ENCODE measurements around the gene PRDM12.

PRDM12 gene

DNA sequence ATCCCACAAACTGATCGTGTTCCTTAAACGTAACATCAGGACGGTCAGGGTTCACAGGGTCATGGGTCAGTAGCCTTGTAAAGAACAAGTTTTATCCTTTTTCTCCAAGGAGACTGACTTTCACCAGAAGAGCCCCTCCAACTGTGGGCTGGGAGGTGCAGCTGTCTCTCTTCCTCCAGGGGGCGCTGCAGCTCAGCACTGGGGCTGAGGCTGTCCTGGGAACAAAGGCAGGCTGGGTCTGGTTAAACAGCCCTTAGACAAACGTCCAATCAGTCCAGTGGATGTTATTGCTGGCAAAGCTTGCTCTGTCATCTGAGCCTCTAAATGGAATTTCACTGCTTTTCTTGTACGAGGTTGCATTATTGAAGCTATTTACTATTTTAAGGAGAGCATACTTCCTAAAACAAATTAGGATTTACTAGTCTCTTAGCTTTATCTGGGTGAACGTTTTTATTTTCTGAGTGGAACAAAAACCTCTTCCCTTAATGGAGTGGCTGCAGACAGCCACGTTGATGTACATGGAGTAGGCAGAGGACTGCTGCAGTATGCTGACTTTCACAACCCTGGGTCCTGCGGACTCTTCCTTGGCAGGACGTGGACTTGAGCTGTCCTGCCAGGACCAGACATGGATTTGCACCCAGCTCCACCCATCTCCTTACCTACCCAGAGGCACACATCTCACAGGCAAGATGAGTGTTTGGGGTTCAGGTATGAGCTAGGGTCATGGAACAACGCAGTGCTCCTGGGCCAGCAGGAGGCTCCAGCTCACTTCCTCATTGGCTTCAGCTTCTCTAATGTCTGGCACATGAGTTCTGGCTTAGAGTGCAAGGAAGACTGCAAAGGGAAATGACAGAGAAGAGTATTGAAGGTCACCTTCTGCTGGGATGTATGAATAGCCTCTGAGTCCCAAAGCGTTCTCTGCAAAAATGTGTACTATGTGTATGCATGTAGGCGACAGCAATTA lies 36.9 kb downstream of the PRDM12 start:
- TF ChIP-seq GATA3 (IDR thresholded peaks at IDR 0.05; ENCODE audit: low read depth, low read length) (no peak), GATA2 (IDR thresholded peaks at IDR 0.05; ENCODE audit: low read depth, low read length) (no peak)

DNA sequence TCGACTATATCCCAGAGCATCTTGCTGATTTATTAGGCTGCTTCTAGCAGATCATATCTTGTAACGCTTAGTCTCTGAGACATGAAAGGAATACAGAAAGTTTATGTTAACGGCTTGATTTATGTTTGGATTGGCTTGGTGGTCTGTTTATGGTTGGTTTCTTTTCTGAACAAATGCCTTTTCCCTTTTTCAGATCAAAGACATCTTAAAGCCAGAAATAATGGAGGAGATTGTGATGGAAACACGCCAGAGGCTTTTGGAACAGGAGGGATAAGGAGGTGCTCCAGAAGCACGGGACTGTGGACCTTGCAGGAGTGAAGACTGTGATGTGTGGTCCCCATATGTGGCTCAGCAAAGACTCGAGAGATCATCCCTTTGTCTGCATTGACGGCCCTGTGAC lies 39.1 kb downstream of the PRDM12 start:
- TF ChIP-seq GATA2 (IDR thresholded peaks at IDR 0.05; ENCODE audit: low read depth, low read length) (no peak), GATA3 (IDR thresholded peaks at IDR 0.05; ENCODE audit: low read depth, low read length) (no peak)

DNA sequence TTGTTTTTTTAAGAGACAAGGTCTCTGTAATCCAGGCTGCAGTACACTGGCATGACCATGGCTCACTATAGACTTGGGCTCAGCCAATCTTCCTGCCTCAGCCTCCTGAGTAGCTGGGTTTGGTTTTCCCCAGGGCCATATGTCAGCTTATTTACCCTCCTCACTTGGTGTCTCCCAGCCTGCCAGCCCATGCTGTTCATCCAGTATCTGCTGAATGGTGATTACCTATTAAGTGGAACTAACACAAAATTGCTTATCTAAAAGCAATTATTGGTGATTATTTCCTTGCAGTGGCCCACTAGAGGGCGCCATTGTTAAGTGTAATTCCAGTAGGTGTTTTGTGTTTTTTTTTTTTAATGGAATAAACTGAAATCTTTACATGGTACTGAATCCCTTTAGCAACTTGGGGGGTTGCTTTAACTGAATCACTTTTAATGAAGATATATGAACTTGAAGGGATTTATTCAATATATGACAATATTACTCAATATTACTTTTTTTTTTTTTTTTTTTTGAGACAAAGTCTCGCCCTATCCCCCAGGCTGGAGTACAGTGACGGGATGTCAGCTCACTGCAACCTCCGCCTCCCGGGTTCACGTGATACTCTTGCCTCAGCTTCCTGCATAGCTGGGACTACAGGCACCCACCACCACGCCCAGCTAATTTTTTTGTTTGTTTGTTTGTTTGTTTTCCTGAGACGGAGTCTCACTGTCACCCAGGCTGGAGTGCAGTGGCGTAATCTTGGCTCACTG lies 43.0 kb downstream of the PRDM12 start:
- TF ChIP-seq GATA3 (IDR thresholded peaks at IDR 0.05; ENCODE audit: low read depth, low read length): no peak
- TF ChIP-seq GATA2 (IDR thresholded peaks at IDR 0.05; ENCODE audit: low read depth, low read length): 0 out of 2 replicates have a peak, but pooled peaks have one; percentile 7

DNA sequence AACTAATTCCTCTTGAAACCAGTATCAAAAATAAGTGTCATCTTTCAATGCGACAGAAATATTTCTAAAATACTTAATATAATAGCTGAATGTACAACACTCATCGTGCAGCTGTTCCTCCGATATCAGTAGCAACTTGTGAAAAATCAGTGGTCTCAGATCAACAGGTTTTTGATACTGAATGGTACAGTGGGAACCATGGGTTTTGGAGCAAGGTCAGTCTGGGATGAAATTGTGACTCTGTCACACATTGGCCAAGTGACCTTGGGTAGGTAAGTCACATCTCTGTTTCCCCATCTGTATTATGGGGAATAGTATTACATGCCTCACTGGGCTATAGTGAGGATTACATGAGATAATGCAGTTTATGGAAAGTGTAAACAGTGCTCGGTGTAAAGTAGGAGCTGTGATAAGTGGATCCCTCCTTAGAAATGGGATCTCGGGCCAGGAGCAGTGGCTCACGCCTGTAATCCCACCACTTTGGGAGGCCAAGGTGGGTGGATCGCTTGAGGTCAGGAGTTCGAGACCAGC lies 46.5 kb downstream of the PRDM12 start:
- TF ChIP-seq GATA3 (IDR thresholded peaks at IDR 0.05; ENCODE audit: low read depth, low read length) (no peak), GATA2 (IDR thresholded peaks at IDR 0.05; ENCODE audit: low read depth, low read length) (no peak)

DNA sequence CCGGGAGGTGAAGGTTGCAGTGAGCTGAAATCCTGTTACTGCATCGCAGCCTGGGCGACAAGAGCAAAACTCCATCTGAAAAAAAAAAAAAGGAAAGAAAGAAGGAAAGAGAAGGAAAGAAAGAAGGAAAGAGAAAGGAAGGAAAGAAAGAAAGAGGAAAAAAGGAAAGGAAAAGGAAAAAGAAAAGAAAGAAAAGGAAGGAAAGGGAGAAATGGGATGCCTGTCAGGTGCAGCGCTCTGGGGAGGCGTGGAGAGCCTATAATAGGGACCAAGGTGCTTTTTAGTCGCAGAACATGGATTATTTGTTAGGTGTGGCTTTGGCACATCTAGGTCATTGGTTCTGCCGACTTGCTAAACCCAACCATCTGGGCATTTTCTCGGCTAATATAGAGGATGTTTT lies 47.1 kb downstream of the PRDM12 start:
- no peak for TF ChIP-seq GATA3 (IDR thresholded peaks at IDR 0.05; ENCODE audit: low read depth, low read length)
- no peak for TF ChIP-seq GATA2 (IDR thresholded peaks at IDR 0.05; ENCODE audit: low read depth, low read length)

DNA sequence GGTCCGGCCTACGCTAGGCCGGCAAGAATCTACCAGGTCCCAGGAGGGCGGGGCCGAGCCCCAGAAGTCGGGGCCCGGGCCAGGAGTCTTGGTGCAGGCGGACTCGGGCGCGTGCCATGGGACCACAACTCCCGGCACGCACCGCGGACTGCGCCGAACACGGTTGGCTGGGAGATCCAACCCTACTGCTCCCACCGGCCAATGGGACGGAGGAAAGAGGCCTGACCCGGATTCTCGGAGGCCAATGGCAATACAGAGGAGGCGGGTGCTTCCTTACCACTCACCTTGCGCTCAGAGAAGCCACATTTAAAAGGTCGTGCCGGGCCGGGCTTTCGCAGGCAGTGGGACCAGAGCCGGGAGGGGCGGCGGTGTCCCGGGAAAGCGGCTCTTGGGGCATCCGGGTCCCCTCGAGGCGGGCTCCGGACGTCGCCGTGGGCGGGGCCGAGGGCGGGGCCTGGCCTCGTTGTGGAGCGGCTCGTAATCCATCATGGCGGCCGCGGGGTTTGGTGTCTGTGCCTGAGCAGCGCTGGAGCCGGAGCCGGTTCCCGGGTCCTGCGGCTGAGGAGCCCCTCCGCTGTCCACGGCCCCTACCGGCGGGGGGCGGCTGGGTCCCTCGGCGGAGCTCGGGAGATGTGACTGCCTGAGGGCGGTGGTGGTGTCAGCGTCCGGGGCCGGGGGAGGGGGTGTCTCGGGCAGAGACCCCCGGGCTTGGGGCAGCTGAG lies 48.3 kb downstream of the PRDM12 start:
- TF ChIP-seq GATA3 (IDR thresholded peaks at IDR 0.05; ENCODE audit: low read depth, low read length) (no peak), GATA2 (IDR thresholded peaks at IDR 0.05; ENCODE audit: low read depth, low read length) (no peak)

DNA sequence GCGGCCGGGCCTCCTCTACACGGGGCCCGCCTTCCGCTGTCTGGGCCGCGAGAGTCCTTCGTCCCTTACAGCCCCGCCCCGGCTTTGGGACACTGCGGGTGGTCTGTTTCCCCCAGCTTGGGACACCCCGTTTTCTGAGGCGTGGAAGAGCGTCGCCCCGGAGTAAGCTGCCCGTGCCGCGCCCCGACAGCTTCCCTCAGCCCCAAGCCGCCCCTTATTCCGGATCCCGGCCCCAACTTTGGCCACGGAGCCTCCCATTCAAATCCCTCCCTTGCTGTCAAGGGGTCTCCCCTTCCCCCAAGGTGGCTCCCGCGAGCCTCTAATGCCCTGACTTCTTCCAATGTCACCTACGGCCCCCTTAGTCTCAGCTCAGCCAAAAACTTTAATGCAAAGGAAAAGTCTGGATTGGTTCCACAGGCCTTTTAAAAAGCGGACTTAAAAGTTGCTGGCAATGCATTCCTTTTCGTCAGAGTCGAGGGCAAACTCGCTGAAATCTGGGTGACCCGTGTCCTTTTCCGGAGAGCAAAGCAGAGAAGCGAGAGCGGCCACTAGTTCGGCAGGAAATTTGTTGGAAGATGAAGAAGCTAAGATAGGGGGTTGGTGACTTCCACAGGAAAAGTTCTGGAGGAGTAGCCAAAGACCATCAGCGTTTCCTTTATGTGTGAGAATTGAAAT lies 49.0 kb downstream of the PRDM12 start:
- TF ChIP-seq GATA2 (IDR thresholded peaks at IDR 0.05; ENCODE audit: low read depth, low read length): no peak
- TF ChIP-seq GATA3 (IDR thresholded peaks at IDR 0.05; ENCODE audit: low read depth, low read length): no peak

DNA sequence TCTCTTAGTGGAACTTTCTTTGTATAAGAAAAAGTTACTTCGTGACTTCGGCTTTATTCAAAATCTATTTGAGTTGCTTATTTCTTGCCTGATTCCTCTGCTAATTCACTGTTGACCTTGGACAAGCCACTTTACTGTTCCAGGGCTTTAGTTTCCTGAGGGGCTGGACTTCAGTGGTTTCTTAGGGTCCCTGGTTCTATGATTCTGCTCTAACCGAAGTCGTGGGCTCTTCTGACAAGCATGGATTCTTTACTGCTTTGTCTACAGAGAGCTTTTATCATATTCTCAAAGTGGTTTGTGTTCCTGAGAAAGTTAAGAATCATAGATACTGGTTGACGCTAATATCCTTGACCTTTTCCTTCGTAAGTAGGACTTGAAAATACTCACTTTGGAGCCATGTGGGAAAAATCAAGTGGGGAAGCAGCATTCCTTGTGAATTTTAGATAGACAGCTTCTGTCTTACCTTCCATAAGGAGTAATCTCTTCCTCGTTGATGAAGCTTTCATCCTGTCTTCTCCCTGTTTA lies 50.3 kb downstream of the PRDM12 start:
- TF ChIP-seq GATA2 (IDR thresholded peaks at IDR 0.05; ENCODE audit: low read depth, low read length): no peak
- no peak for TF ChIP-seq GATA3 (IDR thresholded peaks at IDR 0.05; ENCODE audit: low read depth, low read length)

DNA sequence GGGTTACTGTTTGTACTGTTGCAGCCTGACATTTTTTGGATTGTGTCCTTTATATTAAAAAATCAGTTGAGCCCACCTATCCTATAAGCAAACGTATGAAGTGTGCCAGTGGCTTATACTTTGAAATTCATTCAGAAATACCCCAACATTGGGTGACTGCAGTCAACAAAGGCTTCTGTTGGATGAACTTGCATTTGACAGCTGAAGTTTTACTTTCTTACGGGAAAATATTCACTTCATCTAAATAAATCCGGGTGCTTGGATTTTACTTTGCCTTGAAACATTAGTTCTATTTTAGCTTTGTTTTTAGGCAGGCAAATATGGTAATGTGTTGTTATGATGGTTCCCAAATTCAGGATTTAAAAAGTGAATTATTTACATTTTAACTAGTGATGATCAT lies 50.9 kb downstream of the PRDM12 start:
- TF ChIP-seq GATA3 (IDR thresholded peaks at IDR 0.05; ENCODE audit: low read depth, low read length): no peak
- TF ChIP-seq GATA2 (IDR thresholded peaks at IDR 0.05; ENCODE audit: low read depth, low read length): no peak

DNA sequence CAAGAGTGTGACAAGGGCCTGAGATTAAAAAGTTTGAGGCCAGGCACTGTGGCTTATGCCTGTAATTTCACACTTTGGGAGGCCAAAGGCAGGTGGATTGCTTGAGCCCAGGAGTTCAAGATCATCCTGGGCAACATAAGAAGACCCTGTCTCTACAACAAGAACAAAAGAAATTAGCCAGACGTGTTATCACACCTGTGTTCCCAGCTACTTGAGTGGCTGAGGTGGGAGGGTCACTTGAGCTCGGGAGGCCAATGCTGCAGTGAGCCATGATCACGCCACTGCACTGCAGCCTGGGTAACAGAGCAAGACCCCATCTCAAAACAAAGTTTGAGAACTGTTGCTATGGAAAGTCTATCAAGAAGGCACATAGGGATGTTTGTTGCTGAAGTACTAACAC lies 54.2 kb downstream of the PRDM12 start:
- no peak for TF ChIP-seq GATA2 (IDR thresholded peaks at IDR 0.05; ENCODE audit: low read depth, low read length)
- no peak for TF ChIP-seq GATA3 (IDR thresholded peaks at IDR 0.05; ENCODE audit: low read depth, low read length)

DNA sequence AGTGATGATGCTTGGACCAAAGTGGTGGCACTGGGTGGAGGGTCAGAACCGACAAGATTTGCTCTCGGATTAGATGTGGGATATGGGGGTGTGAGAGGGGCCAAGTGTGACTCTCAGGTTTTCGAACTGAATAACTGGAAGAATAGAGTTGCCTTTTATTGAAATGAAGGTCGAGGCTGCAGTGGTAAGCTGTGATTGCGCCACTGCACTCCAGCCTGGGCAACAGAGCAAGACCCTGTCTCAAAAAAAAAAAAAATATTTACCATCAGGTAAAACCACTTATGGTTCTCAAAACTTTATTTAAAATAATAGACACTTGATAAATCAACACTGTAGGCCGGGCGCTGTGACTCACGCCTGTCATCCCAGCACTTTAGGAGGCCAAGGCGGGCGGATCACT lies 56.4 kb downstream of the PRDM12 start:
- TF ChIP-seq GATA3 (IDR thresholded peaks at IDR 0.05; ENCODE audit: low read depth, low read length) (no peak), GATA2 (IDR thresholded peaks at IDR 0.05; ENCODE audit: low read depth, low read length) (no peak)

DNA sequence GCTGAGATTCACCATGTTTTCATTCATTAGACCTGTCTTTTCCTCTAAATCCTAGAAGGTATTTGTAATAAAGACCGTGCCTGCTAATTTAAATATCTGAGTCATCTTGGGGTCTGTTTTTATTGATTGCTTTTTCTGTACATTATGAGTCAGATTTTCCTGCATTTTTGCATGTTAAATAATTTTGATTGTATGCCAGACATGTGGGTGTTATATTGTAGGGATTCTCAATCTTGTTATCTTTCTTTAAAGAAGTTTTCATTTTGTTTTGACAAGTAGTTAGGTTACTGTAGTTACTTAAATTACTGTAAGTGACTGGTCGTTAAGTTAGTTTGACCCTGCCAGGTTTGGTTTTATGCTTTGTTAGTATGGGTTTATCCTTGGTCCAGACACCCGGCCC lies 64.3 kb downstream of the PRDM12 start:
- no peak for TF ChIP-seq GATA2 (IDR thresholded peaks at IDR 0.05; ENCODE audit: low read depth, low read length)
- TF ChIP-seq GATA3 (IDR thresholded peaks at IDR 0.05; ENCODE audit: low read depth, low read length): no peak

DNA sequence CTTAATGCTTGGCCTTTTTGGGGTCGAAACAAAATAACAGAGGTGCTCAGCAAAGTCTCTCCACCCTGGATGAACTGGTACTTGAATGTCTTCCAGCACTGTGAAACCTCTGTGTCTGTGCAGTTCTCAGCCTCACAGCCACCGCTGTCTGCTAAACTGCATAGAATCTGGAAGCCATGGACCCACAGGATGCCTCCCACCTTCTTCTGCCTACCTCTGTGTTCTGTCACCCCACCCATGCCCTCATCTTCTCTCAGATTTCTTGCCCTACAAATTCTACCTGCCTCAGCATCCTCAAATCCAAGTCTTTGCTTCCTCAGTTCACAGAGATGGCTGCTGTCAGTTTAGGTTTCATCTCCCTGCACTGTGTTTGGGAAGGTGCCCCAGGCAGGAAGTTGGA lies 64.8 kb downstream of the PRDM12 start:
- TF ChIP-seq GATA2 (IDR thresholded peaks at IDR 0.05; ENCODE audit: low read depth, low read length) (no peak), GATA3 (IDR thresholded peaks at IDR 0.05; ENCODE audit: low read depth, low read length) (no peak)
